Nephron (organoid): ENCODE results near the gene CDC6.

Source experiments
- H3K27ac Mint-ChIP-seq, 3 experiments: 2 replicates each; pipeline ENCODE4 v1.8.0; 2020; ENCODE audit warnings: mixed read lengths in 3 of 3, mild to moderate bottlenecking in 2 of 3, moderate library complexity in 1 of 3
- H3K27me3 Mint-ChIP-seq: 2 replicates; pipeline ENCODE4 v1.8.0; 2021; ENCODE audit warnings: low read depth, mild to moderate bottlenecking, moderate library complexity, mixed read lengths
- H3K36me3 Mint-ChIP-seq: 2 replicates; pipeline ENCODE4 v1.8.0; 2020; ENCODE audit warnings: low read depth, mixed read lengths
- H3K4me1 Mint-ChIP-seq: 2 replicates; pipeline ENCODE4 v1.8.0; 2020; ENCODE audit warnings: mixed read lengths
- H3K4me3 Mint-ChIP-seq, 3 experiments: 2 replicates each; pipeline ENCODE4 v1.8.0; 2020; ENCODE audit warnings: mild to moderate bottlenecking in 3 of 3, mixed read lengths in 3 of 3, moderate library complexity in 2 of 3
- H3K9me3 Mint-ChIP-seq: 2 replicates; pipeline ENCODE4 v1.8.0; 2020; ENCODE audit warnings: mixed read lengths
- CTCF ChIP-seq, 3 experiments: fragments of 200-600 bp; sonication (generic); IDR thresholded peaks; one replicate each; pipeline ENCODE4 v1.5.0; 2021; ENCODE audit warnings: antibody characterized with exemption in 3 of 3; ENCODE audit not compliant: unreplicated experiment in 3 of 3

Gene CDC6

GRCh38 chr17:40264458-40265185 lies 23.1 kb upstream of the CDC6 start:
- Mint-ChIP-seq H3K36me3 (peaks cover 30% of the 10 kb centered on the region), H3K27me3 (no peaks in the 10 kb centered on the region), H3K9me3 (no peaks in the 10 kb centered on the region), H3K27ac (no peak overlapping the region), H3K4me1 (no peaks in the 10 kb centered on the region), H3K4me3 (no peak overlapping the region)
- TF ChIP-seq CTCF (IDR thresholded peaks at IDR 0.05; ENCODE audit: unreplicated experiment in 3 of 3): no peak

- TF ChIP-seq CTCF (IDR thresholded peaks at IDR 0.05; ENCODE audit: unreplicated experiment in 3 of 3): no peak
- Mint-ChIP-seq H3K27me3 (no peaks in the 10 kb centered on the region), H3K4me3 (no peak overlapping the region), H3K27ac (no peak overlapping the region), H3K9me3 (no peaks in the 10 kb centered on the region), H3K4me1 (no peaks in the 10 kb centered on the region), H3K36me3 (peaks cover 28% of the 10 kb centered on the region)
Observed at GRCh38 chr17:40265337-40265736, 22.3 kb upstream of the CDC6 start.

GRCh38 chr17:40266882-40267281 lies 20.8 kb upstream of the CDC6 start:
- peaks cover 26% of the 10 kb centered on the region for H3K36me3 Mint-ChIP-seq
- H3K27me3 Mint-ChIP-seq: no peaks in the 10 kb centered on the region
- H3K27ac Mint-ChIP-seq: no peak overlapping the region
- H3K9me3 Mint-ChIP-seq: no peaks in the 10 kb centered on the region
- no peak for TF ChIP-seq CTCF (IDR thresholded peaks at IDR 0.05; ENCODE audit: unreplicated experiment in 3 of 3)
- no peak overlapping the region for H3K4me3 Mint-ChIP-seq
- H3K4me1 Mint-ChIP-seq: no peaks in the 10 kb centered on the region

- no peak for TF ChIP-seq CTCF (IDR thresholded peaks at IDR 0.05; ENCODE audit: unreplicated experiment in 3 of 3)
- no peaks in the 10 kb centered on the region for H3K9me3 Mint-ChIP-seq
- H3K4me3 Mint-ChIP-seq: no peak overlapping the region
- no peaks in the 10 kb centered on the region for H3K4me1 Mint-ChIP-seq
- peaks cover 23% of the 10 kb centered on the region for H3K36me3 Mint-ChIP-seq
- no peak overlapping the region for H3K27ac Mint-ChIP-seq
- H3K27me3 Mint-ChIP-seq: no peaks in the 10 kb centered on the region
Observed at GRCh38 chr17:40268141-40268712, 19.5 kb upstream of the CDC6 start.

- peaks cover 7% of the 10 kb centered on the region for H3K4me1 Mint-ChIP-seq
- H3K27ac Mint-ChIP-seq: no peak overlapping the region
- H3K4me3 Mint-ChIP-seq: no peak overlapping the region
- H3K9me3 Mint-ChIP-seq: no peaks in the 10 kb centered on the region
- H3K36me3 Mint-ChIP-seq: peaks cover 73% of the 10 kb centered on the region
- H3K27me3 Mint-ChIP-seq: no peaks in the 10 kb centered on the region
- TF ChIP-seq CTCF (IDR thresholded peaks at IDR 0.05; ENCODE audit: unreplicated experiment in 3 of 3): no peak
Observed at GRCh38 chr17:40278414-40278813, 9.3 kb upstream of the CDC6 start.

- TF ChIP-seq CTCF (IDR thresholded peaks at IDR 0.05; ENCODE audit: unreplicated experiment in 3 of 3): no peak
- H3K27me3 Mint-ChIP-seq: no peaks in the 10 kb centered on the region
- peaks cover 70% of the 10 kb centered on the region for H3K36me3 Mint-ChIP-seq
- peaks cover 12% of the 10 kb centered on the region for H3K4me1 Mint-ChIP-seq
- no peak overlapping the region for H3K4me3 Mint-ChIP-seq
- no peak overlapping the region for H3K27ac Mint-ChIP-seq
- no peaks in the 10 kb centered on the region for H3K9me3 Mint-ChIP-seq
Observed at GRCh38 chr17:40279402-40279801, 8.3 kb upstream of the CDC6 start.
